Panc1 (cell line): ENCODE measurements around the gene TMEM98. TPM values are rescaled to one million over a fixed set of nuclear protein-coding genes. Genes with fewer than 3 reads are reported as not detected.

Source experiments
- ATAC-seq: fragments of 200-7000 bp; cut with Tn5 transposase; 2 replicates; pipeline ENCODE4 v1.9.1; 2020; ENCODE audit warnings: mild to moderate bottlenecking, moderate library complexity
- BruUV-seq: library from RNA; stranded (reverse); fragments of 400-500 nt; replicated peaks from 2 replicates; lab custom pipeline; 2021; lab: Mats Ljungman, UMichigan
- CTCF ChIA-PET: fragments of 300-600 bp; sonication (Branson Sonifier 250); formaldehyde crosslinking; loops from one replicate; lab custom pipeline; 2022; ENCODE audit warnings: antibody characterized with exemption; lab: Charles Lee
- POLR2A ChIA-PET: fragments of 300-600 bp; sonication (Branson Sonifier 250); formaldehyde crosslinking; loops from one replicate; lab custom pipeline; 2022; ENCODE audit warnings: antibody characterized with exemption; lab: Charles Lee
- DNase-seq: peaks from one replicate; pipeline ENCODE4 v3.0.0-alpha.2; 2010; ENCODE audit warnings: low read depth, low spot score
- H3K27ac ChIP-seq: 2 replicates; pipeline ENCODE4 v1.5.1; 2011; ENCODE audit warnings: mild to moderate bottlenecking, low read length, inconsistent platforms
- H3K27me3 ChIP-seq: fragments of 200-500 bp; sonication (Bioruptor generic); 2 replicates; pipeline ENCODE4 v1.6.0; 2014; ENCODE audit warnings: low read length, inconsistent platforms; ENCODE audit not compliant: control insufficient read depth, insufficient read depth
- H3K36me3 ChIP-seq: fragments of 200-500 bp; sonication (Bioruptor generic); 2 replicates; pipeline ENCODE4 v1.5.1; 2014; ENCODE audit warnings: inconsistent platforms, mild to moderate bottlenecking, low read length, moderate library complexity; ENCODE audit not compliant: control insufficient read depth, insufficient read depth
- H3K4me1 ChIP-seq: 2 replicates; pipeline ENCODE4 v1.5.1; 2011; ENCODE audit warnings: inconsistent platforms, mild to moderate bottlenecking, low read length, moderate library complexity; ENCODE audit not compliant: control insufficient read depth, insufficient read depth
- H3K4me3 ChIP-seq, 2 experiments: 2 replicates each; pipeline ENCODE4 v1.5.1; 2011 to 2012; ENCODE audit warnings: low read depth in 2 of 2, low read length in 2 of 2, mild to moderate bottlenecking in 2 of 2, inconsistent platforms in 1 of 2, moderate library complexity in 1 of 2
- H3K9me3 ChIP-seq: fragments of 200-500 bp; sonication (Bioruptor generic); 2 replicates; pipeline ENCODE4 v1.5.1; 2014; ENCODE audit warnings: low read depth, mild to moderate bottlenecking, inconsistent platforms, low read length, moderate library complexity; ENCODE audit not compliant: control insufficient read depth, insufficient read depth
- POLR2AphosphoS5 ChIP-seq: IDR thresholded peaks from 2 replicates; pipeline ENCODE4 v1.6.1; 2012; ENCODE audit warnings: mild to moderate bottlenecking, low read depth, low read length, moderate library complexity
- SIN3A ChIP-seq: IDR thresholded peaks from 2 replicates; pipeline ENCODE4 v1.6.1; 2012; ENCODE audit warnings: low read depth, mild to moderate bottlenecking, low read length, moderate library complexity, borderline replicate concordance; ENCODE audit not compliant: insufficient read depth
- TCF7L2 ChIP-seq: IDR thresholded peaks from 2 replicates; pipeline ENCODE4 v1.6.1; 2011; ENCODE audit warnings: mild to moderate bottlenecking, low read depth, low read length, inconsistent platforms
- in situ Hi-C: cut with HindIII; loops from 2 replicates; pipeline ENCODE4 v1.10.0; 2016; ENCODE audit warnings: low sequenced_read_pairs, low pct_unique_long_range_greater_than_20kb
- intact Hi-C: fragments of 100-400 bp; cut with micrococcal nuclease; formaldehyde crosslinking; loops from one replicate; pipeline ENCODE4 v1.10.0; 2022; ENCODE audit not compliant: unreplicated experiment
- total RNA-seq: library from RNA; stranded (reverse); gene quantifications from one replicate; pipeline ENCODE4 v1.2.1, GENCODE V29; 2021; ENCODE audit not compliant: unreplicated experiment
- TF ChIP-seq, protein P1 (sequence below): fragments of 450-650 bp; IDR thresholded peaks from 2 replicates; pipeline ENCODE4 v1.5.1; 2017; ENCODE audit warnings: mild to moderate bottlenecking
- TF ChIP-seq, protein P2 (sequence below), 2 experiments: IDR thresholded peaks; 2 replicates each; pipeline ENCODE4 v1.6.1; 2011 to 2012; ENCODE audit warnings: low read depth in 2 of 2, control low read depth in 1 of 2, low read length in 1 of 2, mild to moderate bottlenecking in 1 of 2, moderate library complexity in 1 of 2; ENCODE audit not compliant: insufficient read depth in 1 of 2

Gene TMEM98
- total RNA-seq, 1 experiment from 2014 or later: 2.2 TPM

DNA sequence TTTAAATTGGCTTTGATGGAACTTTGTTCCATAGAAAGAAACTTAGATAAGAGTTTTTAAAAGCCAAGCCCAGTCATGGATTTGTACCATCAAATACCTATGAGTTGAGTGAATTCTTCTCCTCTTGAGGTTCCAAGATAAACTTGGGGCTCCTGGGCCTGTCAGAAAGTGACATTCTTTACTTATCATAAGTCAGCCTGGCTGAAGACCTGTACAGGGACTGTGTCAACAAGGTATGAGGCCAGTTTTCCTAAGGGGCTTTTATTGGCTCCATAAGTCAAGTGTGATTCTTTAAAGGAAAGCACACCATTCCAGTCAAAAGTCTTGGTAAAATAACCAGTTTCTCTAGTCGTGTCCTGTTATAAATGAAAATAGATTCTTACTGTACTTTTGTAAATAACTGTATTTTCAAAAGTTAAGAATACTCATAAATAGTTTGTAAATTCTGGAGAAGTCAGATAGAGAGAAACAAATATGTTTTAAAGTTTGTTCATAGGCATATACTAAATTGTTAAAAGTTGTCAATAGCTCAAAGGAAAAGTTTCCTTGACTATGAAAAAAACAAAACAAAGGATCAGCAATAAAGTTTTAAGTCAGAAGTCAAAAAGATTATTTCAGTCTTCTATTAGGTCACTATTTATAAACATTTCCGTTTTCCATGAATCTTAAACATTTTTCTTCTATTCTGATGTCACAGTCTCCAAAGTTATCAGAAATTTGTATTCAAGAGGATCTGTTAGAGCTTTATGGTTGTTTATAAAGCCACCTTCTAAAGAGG lies 28.5 kb upstream of the TMEM98 start:
- Histone ChIP-seq H3K9me3 (peaks cover 3% of the 10 kb centered on the region; the same call in 1 of the 2 replicates), H3K4me3 (no peak overlapping the region), H3K36me3 (no peaks in the 10 kb centered on the region), H3K27ac (no peak overlapping the region), H3K27me3 (peaks cover 9% of the 10 kb centered on the region), H3K4me1 (no peaks in the 10 kb centered on the region)
- BruUV-seq: no TSS peak
- no peak for DNase-seq
- no peak for ATAC-seq
- intact Hi-C loops (no loop called here), in situ Hi-C loops (no loop called here)
- CTCF ChIA-PET: interaction anchor here (0.5 kb wide), 1 partner anchor 223 kb away, joined by 5 read pairs; no protein-coding TSS in a partner anchor
- TF ChIP-seq POLR2AphosphoS5 (no peak), SIN3A (no peak), TCF7L2 (no peak)
- TF ChIP-seq, protein P1, sequence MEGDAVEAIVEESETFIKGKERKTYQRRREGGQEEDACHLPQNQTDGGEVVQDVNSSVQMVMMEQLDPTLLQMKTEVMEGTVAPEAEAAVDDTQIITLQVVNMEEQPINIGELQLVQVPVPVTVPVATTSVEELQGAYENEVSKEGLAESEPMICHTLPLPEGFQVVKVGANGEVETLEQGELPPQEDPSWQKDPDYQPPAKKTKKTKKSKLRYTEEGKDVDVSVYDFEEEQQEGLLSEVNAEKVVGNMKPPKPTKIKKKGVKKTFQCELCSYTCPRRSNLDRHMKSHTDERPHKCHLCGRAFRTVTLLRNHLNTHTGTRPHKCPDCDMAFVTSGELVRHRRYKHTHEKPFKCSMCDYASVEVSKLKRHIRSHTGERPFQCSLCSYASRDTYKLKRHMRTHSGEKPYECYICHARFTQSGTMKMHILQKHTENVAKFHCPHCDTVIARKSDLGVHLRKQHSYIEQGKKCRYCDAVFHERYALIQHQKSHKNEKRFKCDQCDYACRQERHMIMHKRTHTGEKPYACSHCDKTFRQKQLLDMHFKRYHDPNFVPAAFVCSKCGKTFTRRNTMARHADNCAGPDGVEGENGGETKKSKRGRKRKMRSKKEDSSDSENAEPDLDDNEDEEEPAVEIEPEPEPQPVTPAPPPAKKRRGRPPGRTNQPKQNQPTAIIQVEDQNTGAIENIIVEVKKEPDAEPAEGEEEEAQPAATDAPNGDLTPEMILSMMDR: no peak
- TF ChIP-seq, protein P2, sequence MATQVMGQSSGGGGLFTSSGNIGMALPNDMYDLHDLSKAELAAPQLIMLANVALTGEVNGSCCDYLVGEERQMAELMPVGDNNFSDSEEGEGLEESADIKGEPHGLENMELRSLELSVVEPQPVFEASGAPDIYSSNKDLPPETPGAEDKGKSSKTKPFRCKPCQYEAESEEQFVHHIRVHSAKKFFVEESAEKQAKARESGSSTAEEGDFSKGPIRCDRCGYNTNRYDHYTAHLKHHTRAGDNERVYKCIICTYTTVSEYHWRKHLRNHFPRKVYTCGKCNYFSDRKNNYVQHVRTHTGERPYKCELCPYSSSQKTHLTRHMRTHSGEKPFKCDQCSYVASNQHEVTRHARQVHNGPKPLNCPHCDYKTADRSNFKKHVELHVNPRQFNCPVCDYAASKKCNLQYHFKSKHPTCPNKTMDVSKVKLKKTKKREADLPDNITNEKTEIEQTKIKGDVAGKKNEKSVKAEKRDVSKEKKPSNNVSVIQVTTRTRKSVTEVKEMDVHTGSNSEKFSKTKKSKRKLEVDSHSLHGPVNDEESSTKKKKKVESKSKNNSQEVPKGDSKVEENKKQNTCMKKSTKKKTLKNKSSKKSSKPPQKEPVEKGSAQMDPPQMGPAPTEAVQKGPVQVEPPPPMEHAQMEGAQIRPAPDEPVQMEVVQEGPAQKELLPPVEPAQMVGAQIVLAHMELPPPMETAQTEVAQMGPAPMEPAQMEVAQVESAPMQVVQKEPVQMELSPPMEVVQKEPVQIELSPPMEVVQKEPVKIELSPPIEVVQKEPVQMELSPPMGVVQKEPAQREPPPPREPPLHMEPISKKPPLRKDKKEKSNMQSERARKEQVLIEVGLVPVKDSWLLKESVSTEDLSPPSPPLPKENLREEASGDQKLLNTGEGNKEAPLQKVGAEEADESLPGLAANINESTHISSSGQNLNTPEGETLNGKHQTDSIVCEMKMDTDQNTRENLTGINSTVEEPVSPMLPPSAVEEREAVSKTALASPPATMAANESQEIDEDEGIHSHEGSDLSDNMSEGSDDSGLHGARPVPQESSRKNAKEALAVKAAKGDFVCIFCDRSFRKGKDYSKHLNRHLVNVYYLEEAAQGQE (IDR thresholded peaks at IDR 0.05; ENCODE audit: insufficient read depth in 1 of 2, low read depth in 2 of 2, low read length in 1 of 2): no peak
- POLR2A ChIA-PET: no interaction called here

DNA sequence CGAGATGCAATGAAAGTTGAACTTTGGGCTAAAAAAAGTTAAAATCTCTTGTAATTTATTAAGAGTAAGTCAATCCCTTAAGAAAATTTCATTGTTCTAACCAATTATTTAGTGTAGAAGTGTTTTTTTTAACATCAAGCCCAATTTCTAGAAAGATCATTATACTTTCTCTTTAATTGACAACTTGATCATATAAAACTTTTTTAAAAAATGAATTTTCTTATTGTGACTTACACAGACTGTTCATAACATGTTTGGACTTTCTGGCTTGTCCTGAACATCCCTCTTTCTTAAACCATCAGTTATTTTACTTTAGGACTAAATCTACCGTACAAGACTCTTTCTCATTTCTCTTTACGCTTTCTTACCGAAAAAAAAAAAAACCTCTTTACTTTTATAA lies 26.2 kb upstream of the TMEM98 start:
- ChIA-PET CTCF (no interaction called here), POLR2A (no interaction called here)
- BruUV-seq: no TSS peak
- Histone ChIP-seq H3K4me1 (no peaks in the 10 kb centered on the region), H3K4me3 (no peak overlapping the region), H3K36me3 (no peaks in the 10 kb centered on the region), H3K27ac (no peak overlapping the region), H3K27me3 (peaks cover 2% of the 10 kb centered on the region), H3K9me3 (peaks cover 3% of the 10 kb centered on the region; the same call in 1 of the 2 replicates)
- ATAC-seq (no peak), DNase-seq (no peak)
- intact Hi-C loops: no loop called here
- in situ Hi-C loops: no loop called here
- TF ChIP-seq, protein P1: no peak
- TF ChIP-seq POLR2AphosphoS5 (no peak), TCF7L2 (no peak), SIN3A (no peak)
- TF ChIP-seq, protein P2 (IDR thresholded peaks at IDR 0.05; ENCODE audit: insufficient read depth in 1 of 2, low read depth in 2 of 2, low read length in 1 of 2): no peak
